HFFc6 (cell line): Measurements from ENCODE around the gene HNRNPU. TPM values are rescaled to one million over a fixed set of nuclear protein-coding genes. Genes with fewer than 3 reads are reported as not detected.

Source experiments
- DNase-seq: peaks from one replicate; pipeline ENCODE4 v3.0.0-alpha.2; 2018
- H3K27ac Mint-ChIP-seq: 2 replicates; pipeline ENCODE4 v1.8.0; 2020; ENCODE audit warnings: mild to moderate bottlenecking, mixed read lengths
- H3K27me3 Mint-ChIP-seq: 2 replicates; pipeline ENCODE4 v1.8.0; 2021; ENCODE audit warnings: mild to moderate bottlenecking, moderate library complexity, mixed read lengths; ENCODE audit not compliant: insufficient read depth
- H3K36me3 Mint-ChIP-seq: 2 replicates; pipeline ENCODE4 v1.8.0; 2021; ENCODE audit warnings: low read depth, mixed read lengths
- H3K4me1 Mint-ChIP-seq: 2 replicates; pipeline ENCODE4 v1.8.0; 2020; ENCODE audit warnings: low read depth, mixed read lengths
- H3K4me3 Mint-ChIP-seq: 2 replicates; pipeline ENCODE4 v1.8.0; 2020; ENCODE audit warnings: mild to moderate bottlenecking, moderate library complexity, mixed read lengths
- H3K9me3 Mint-ChIP-seq: 2 replicates; pipeline ENCODE4 v1.8.0; 2020; ENCODE audit warnings: mild to moderate bottlenecking, mixed read lengths
- total RNA-seq, 6 experiments: library from RNA; stranded (reverse); fragmentation: NEBNext Ultra II Directional; extraction: Animal tissue kit (Norgen Biotek cat#: 25700); gene quantifications; 2 replicates in 1 of 6; 3 replicates in 5 of 6; pipeline ENCODE4 v1.2.3, GENCODE V29; 2021
- TF ChIP-seq, protein P1 (sequence below): fragments of 200-600 bp; sonication (generic); IDR thresholded peaks from 2 replicates; pipeline ENCODE4 v1.5.0; 2021; ENCODE audit warnings: antibody characterized with exemption, mild to moderate bottlenecking

HNRNPU gene
- total RNA-seq, 6 experiments from 2014 or later, result 266 to 344 (median 322) TPM

GRCh38 chr1:244876228-244876910 is 12.0 kb upstream of the HNRNPU start:
- Mint-ChIP-seq H3K27me3 (peaks cover 3% of the 10 kb centered on the region; the same call in 1 of the 2 replicates), H3K4me3 (no peak overlapping the region), H3K9me3 (no peaks in the 10 kb centered on the region), H3K4me1 (no peaks in the 10 kb centered on the region), H3K27ac (no peak overlapping the region), H3K36me3 (no peaks in the 10 kb centered on the region)
- DNase-seq, result no peak
- TF ChIP-seq, protein P1, sequence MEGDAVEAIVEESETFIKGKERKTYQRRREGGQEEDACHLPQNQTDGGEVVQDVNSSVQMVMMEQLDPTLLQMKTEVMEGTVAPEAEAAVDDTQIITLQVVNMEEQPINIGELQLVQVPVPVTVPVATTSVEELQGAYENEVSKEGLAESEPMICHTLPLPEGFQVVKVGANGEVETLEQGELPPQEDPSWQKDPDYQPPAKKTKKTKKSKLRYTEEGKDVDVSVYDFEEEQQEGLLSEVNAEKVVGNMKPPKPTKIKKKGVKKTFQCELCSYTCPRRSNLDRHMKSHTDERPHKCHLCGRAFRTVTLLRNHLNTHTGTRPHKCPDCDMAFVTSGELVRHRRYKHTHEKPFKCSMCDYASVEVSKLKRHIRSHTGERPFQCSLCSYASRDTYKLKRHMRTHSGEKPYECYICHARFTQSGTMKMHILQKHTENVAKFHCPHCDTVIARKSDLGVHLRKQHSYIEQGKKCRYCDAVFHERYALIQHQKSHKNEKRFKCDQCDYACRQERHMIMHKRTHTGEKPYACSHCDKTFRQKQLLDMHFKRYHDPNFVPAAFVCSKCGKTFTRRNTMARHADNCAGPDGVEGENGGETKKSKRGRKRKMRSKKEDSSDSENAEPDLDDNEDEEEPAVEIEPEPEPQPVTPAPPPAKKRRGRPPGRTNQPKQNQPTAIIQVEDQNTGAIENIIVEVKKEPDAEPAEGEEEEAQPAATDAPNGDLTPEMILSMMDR, result no peak

DNA sequence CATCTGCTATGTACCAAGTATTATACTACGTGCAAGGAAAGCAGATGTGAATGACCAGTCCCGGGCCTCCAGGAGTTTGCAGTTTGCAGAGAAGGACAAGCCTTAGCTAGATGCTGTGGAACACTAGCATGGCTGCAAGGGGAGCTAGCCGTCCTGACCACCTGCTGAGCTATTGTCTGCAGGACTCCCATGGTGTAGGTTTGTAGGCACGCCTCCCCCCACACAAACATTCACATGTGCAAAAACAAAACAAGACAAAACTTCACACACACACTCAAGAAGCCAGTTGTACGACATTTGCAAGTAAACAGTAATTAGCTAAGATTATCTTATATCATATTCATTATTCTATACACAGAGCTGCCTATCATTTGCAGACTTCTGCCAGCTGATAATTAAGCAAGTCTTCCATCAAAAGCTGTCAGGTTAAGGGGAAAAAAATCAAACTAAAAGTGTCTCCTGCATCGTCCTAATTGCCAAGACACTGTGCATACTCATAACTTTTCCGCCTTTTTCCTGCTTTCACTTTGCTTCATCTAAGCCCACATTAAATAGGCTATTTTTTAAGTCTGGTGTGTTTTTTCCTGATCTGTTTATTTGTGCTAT is 10.7 kb upstream of the HNRNPU start:
- TF ChIP-seq, protein P1, result no peak
- Mint-ChIP-seq H3K27ac (no peak overlapping the region), H3K36me3 (no peaks in the 10 kb centered on the region), H3K27me3 (peaks cover 3% of the 10 kb centered on the region; the same call in 1 of the 2 replicates), H3K9me3 (no peaks in the 10 kb centered on the region), H3K4me1 (no peaks in the 10 kb centered on the region), H3K4me3 (no peak overlapping the region)
- DNase-seq, result no peak

- no peak for DNase-seq
- peaks cover 3% of the 10 kb centered on the region; the same call in 1 of the 2 replicates for H3K27me3 Mint-ChIP-seq
- no peak overlapping the region for H3K27ac Mint-ChIP-seq
- no peaks in the 10 kb centered on the region for H3K9me3 Mint-ChIP-seq
- peaks cover 13% of the 10 kb centered on the region for H3K4me1 Mint-ChIP-seq
- TF ChIP-seq, protein P1, result no peak
- H3K4me3 Mint-ChIP-seq, result no peak overlapping the region
- no peaks in the 10 kb centered on the region for H3K36me3 Mint-ChIP-seq
Observed at GRCh38 chr1:244869950-244870349, 5.6 kb upstream of the HNRNPU start.

- no peak for DNase-seq
- no peaks in the 10 kb centered on the region for H3K9me3 Mint-ChIP-seq
- peaks cover 3% of the 10 kb centered on the region; the same call in 1 of the 2 replicates for H3K27me3 Mint-ChIP-seq
- H3K4me1 Mint-ChIP-seq, result peaks cover 15% of the 10 kb centered on the region
- no peaks in the 10 kb centered on the region for H3K36me3 Mint-ChIP-seq
- H3K4me3 Mint-ChIP-seq, result no peak overlapping the region
- H3K27ac Mint-ChIP-seq, result no peak overlapping the region
- TF ChIP-seq, protein P1, result no peak
Observed at GRCh38 chr1:244869364-244869827, 5.1 kb upstream of the HNRNPU start.

GRCh38 chr1:244868484-244869363 is 4.4 kb upstream of the HNRNPU start:
- Mint-ChIP-seq H3K27me3 (peaks cover 7% of the 10 kb centered on the region), H3K4me3 (no peak overlapping the region), H3K4me1 (peaks cover 15% of the 10 kb centered on the region), H3K9me3 (no peaks in the 10 kb centered on the region), H3K36me3 (peaks cover 4% of the 10 kb centered on the region), H3K27ac (no peak overlapping the region)
- TF ChIP-seq, protein P1, result no peak
- no peak for DNase-seq
